ENCODE measurements around the gene MRPL49. TPM values are rescaled to one million over a fixed set of nuclear protein-coding genes. Genes with fewer than 3 reads are reported as not detected.

Gene MRPL49
- total RNA-seq, 1 experiment from 2014 or later: 76.9 TPM

DNA sequence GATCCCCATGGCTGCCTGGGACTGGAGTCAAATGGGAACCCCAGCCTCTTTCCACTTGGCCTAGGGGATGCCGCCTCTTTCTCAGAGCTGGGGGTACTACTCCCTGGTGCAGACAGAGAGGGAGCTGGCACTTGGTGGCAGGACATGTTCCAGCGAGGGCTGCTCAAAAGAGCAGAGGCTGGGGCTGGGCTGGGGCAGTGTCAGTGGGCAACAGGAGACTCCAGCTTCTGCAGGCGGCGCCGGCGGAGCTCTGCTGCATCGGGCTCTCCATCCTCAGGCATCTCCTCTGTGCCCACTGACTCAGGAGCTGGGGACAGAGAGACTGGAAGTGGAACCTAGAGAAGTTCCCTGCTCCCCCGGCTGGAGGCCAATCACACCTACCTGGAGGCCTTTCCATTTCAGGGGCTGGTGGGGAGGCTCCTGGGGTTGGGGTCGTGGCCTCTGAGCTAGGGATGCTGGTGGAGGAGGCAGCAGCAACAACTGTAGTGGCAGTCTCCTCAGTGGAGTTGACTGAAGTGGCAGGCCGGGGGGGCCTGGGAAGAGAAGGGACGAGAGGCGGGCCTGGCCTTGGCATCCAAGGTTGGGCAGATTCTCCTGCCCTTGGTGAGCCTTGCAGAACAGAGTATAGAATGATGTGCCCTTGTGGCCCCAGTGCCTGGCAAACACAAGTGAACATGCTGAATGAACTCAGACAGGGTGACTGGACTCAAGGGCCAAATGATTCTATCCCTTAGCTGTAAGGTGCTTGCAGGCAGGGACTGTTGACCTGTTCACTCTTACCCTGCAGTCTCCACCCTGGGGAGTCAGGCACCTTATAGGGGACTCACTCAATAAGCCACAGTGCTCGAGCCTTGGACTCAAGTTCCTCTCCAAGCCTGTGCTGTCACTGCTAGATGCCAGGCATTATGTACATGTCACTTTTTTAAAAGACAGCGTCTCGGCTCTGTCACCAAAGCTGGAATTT lies 6.3 kb downstream of the MRPL49 start:
- no TSS peak for BruUV-seq (replicated peaks)
- ChIA-PET CTCF (interaction anchor here (0.7 to 1.2 kb wide), 5 partner anchors 11 to 75 kb away, joined by 3 to 4 read pairs (median 3); partner anchors contain the start of genes TM7SF2 and ZNHIT2), POLR2A (interaction anchor here (2.5 kb wide), 1 partner anchor 11 kb away, joined by 9 read pairs; the partner anchor contains the start of gene ZNHIT2)
- H3K4me1 Mint-ChIP-seq (ENCODE audit: insufficient read depth, unreplicated experiment): peaks cover 16% of the 10 kb centered on the region
- DNase-seq (ENCODE audit: unreplicated experiment): no peak
- H3K36me3 Mint-ChIP-seq (ENCODE audit: insufficient read depth, unreplicated experiment): peaks cover 62% of the 10 kb centered on the region
- TF ChIP-seq, protein P1, sequence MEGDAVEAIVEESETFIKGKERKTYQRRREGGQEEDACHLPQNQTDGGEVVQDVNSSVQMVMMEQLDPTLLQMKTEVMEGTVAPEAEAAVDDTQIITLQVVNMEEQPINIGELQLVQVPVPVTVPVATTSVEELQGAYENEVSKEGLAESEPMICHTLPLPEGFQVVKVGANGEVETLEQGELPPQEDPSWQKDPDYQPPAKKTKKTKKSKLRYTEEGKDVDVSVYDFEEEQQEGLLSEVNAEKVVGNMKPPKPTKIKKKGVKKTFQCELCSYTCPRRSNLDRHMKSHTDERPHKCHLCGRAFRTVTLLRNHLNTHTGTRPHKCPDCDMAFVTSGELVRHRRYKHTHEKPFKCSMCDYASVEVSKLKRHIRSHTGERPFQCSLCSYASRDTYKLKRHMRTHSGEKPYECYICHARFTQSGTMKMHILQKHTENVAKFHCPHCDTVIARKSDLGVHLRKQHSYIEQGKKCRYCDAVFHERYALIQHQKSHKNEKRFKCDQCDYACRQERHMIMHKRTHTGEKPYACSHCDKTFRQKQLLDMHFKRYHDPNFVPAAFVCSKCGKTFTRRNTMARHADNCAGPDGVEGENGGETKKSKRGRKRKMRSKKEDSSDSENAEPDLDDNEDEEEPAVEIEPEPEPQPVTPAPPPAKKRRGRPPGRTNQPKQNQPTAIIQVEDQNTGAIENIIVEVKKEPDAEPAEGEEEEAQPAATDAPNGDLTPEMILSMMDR (IDR thresholded peaks at IDR 0.05; ENCODE audit: unreplicated experiment): no peak
- no peaks in the 10 kb centered on the region for H3K9me3 Mint-ChIP-seq (ENCODE audit: unreplicated experiment)
- no peak overlapping the region for H3K27ac Mint-ChIP-seq (ENCODE audit: low read depth, unreplicated experiment)
- H3K27me3 Mint-ChIP-seq (ENCODE audit: insufficient read depth, unreplicated experiment): no peaks in the 10 kb centered on the region
- intact Hi-C loops (cut with micrococcal nuclease): no loop called here
- H3K4me3 Mint-ChIP-seq (ENCODE audit: unreplicated experiment): no peak overlapping the region

DNA sequence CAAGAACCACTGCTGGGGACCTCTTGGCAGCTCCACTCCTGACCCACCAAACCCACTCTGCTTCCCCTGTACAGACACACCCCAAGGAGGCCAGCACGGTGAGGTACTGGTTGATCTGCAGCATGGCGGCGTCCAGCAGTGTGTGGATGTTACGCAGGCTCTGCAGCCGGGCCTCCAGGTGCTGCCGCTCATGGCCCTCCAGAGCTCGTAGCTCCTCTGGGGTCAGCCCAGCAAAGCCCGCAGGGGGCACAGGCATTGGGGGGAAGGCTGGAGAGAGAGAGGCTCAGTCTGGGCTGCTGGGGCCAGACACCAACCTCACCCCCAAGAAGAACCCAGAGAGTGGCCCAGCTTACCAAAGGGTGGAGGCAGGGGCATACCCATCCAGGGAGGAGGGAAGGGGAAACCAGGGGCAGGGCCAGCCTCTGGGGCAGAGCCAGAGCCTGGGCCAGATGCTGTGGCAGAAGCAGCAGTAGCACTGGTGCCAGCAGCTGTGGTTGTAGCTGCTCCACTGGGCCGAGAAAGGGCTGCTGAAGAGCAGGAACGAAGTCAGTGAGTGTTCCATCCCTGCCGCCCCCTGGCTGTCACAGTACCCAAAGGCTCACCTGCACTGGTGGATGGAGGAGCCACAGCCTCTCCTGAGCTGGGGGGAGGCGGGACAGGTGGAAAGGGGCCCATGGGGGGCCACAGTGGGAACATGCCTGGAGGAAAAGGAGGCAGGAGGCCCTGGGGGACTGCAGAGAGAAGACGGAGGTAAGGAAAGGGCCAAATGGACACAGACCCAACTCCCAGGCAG lies 7.7 kb downstream of the MRPL49 start:
- Mint-ChIP-seq H3K9me3 (ENCODE audit: unreplicated experiment) (no peaks in the 10 kb centered on the region), H3K4me3 (ENCODE audit: unreplicated experiment) (no peak overlapping the region), H3K4me1 (ENCODE audit: insufficient read depth, unreplicated experiment) (peaks cover 17% of the 10 kb centered on the region), H3K27ac (ENCODE audit: low read depth, unreplicated experiment) (no peak overlapping the region), H3K27me3 (ENCODE audit: insufficient read depth, unreplicated experiment) (no peaks in the 10 kb centered on the region), H3K36me3 (ENCODE audit: insufficient read depth, unreplicated experiment) (peaks cover 58% of the 10 kb centered on the region)
- ChIA-PET CTCF (interaction anchor here (0.9 to 1.2 kb wide), 4 partner anchors 13 to 124 kb away, joined by 3 read pairs; partner anchors contain the start of gene ZNHIT2), POLR2A (interaction anchor here (1.2 kb wide), 1 partner anchor 50 kb away, joined by 4 read pairs; no protein-coding TSS in a partner anchor)
- intact Hi-C loops (cut with micrococcal nuclease): no loop called here
- no peak for DNase-seq (ENCODE audit: unreplicated experiment)
- no TSS peak for BruUV-seq (replicated peaks)
- TF ChIP-seq, protein P1 (IDR thresholded peaks at IDR 0.05; ENCODE audit: unreplicated experiment): no peak

GRCh38 chr11:65130631-65131416 lies 8.7 kb downstream of the MRPL49 start:
- Mint-ChIP-seq H3K4me3 (ENCODE audit: unreplicated experiment) (peak overlapping the region; percentile 18), H3K4me1 (ENCODE audit: insufficient read depth, unreplicated experiment) (peaks cover 20% of the 10 kb centered on the region), H3K27me3 (ENCODE audit: insufficient read depth, unreplicated experiment) (no peaks in the 10 kb centered on the region), H3K27ac (ENCODE audit: low read depth, unreplicated experiment) (no peak overlapping the region), H3K36me3 (ENCODE audit: insufficient read depth, unreplicated experiment) (peaks cover 60% of the 10 kb centered on the region), H3K9me3 (ENCODE audit: unreplicated experiment) (no peaks in the 10 kb centered on the region)
- POLR2A ChIA-PET: interaction anchor here (0.6 to 8.2 kb wide), 5 partner anchors 8 to 93 kb away, joined by 3 to 157 read pairs (median 10); partner anchors contain the start of genes CAPN1, FAU, MRPL49 and ZNHIT2
- no peak for DNase-seq (ENCODE audit: unreplicated experiment)
- TF ChIP-seq, protein P1 (IDR thresholded peaks at IDR 0.05; ENCODE audit: unreplicated experiment): no peak
- CTCF ChIA-PET: interaction anchor here (0.6 to 1.1 kb wide), 5 partner anchors 9 to 123 kb away, joined by 3 to 6 read pairs (median 4); partner anchors contain the start of genes FAU and MRPL49
- intact Hi-C loops (cut with micrococcal nuclease): no loop called here
- no TSS peak for BruUV-seq (replicated peaks)

Measured in MCF 10A (cell line).